Activated naive CD8-positive, alpha-beta T cell treated with anti-CD3 and anti-CD28 coated beads, Interleukin-2, amount 10 ng/mL, durations not matched to agents 7 days and 5 days (primary cell): ENCODE measurements around the gene DOCK3. TPM values are rescaled to one million over a fixed set of nuclear protein-coding genes. Genes with fewer than 3 reads are reported as not detected.
"Not testable (repeated sequence)": the region's sequence is repeated elsewhere in the genome, so short reads cannot be mapped to it uniquely, and the experiment has no call there.

Experiments
- ATAC-seq: fragments of 150-1000 bp; cut with Tn5 transposase; one replicate; pipeline ENCODE4 v1.10.0; 2021; ENCODE audit warnings: low read depth, moderate library complexity
- POLR2A ChIA-PET: fragments of 350-600 bp; sonication (Branson Sonifier 250); formaldehyde crosslinking; loops from one replicate; lab custom pipeline; 2021; ENCODE audit warnings: antibody characterized with exemption; lab: Charles Lee
- DNase-seq: peaks from one replicate; pipeline ENCODE4 v3.0.0; 2021
- H3K27ac Mint-ChIP-seq: one replicate; pipeline ENCODE4 v1.8.0; 2022; ENCODE audit warnings: mild to moderate bottlenecking, mixed read lengths
- H3K27me3 Mint-ChIP-seq: one replicate; pipeline ENCODE4 v1.8.0; 2022; ENCODE audit warnings: mild to moderate bottlenecking, moderate library complexity, mixed read lengths
- H3K36me3 Mint-ChIP-seq: one replicate; pipeline ENCODE4 v1.8.0; 2021; ENCODE audit warnings: mild to moderate bottlenecking, mixed read lengths
- H3K4me1 Mint-ChIP-seq: one replicate; pipeline ENCODE4 v1.8.0; 2021; ENCODE audit warnings: mixed read lengths
- H3K4me3 Mint-ChIP-seq: one replicate; pipeline ENCODE4 v1.8.0; 2022; ENCODE audit warnings: mild to moderate bottlenecking, moderate library complexity, mixed read lengths
- H3K9me3 Mint-ChIP-seq: one replicate; pipeline ENCODE4 v1.8.0; 2021; ENCODE audit warnings: mixed read lengths
- total RNA-seq, 2 experiments: library from RNA; stranded (reverse); gene quantifications; one replicate each; pipeline ENCODE4 v1.2.3, GENCODE V29; 2021

DOCK3 gene
- total RNA-seq, 2 experiments from 2014 or later = 3.3 to 3.4 TPM

- H3K36me3 Mint-ChIP-seq = peaks cover 15% of the 10 kb centered on the region
- no peaks in the 10 kb centered on the region for H3K4me1 Mint-ChIP-seq
- ATAC-seq = no peak
- POLR2A ChIA-PET = no interaction called here
- H3K4me3 Mint-ChIP-seq = no peak overlapping the region
- H3K27me3 Mint-ChIP-seq = no peaks in the 10 kb centered on the region
- no peak overlapping the region for H3K27ac Mint-ChIP-seq
- H3K9me3 Mint-ChIP-seq = peaks cover 26% of the 10 kb centered on the region
- no peak for DNase-seq
Observed at GRCh38 chr3:51106242-51106876, 431.6 kb downstream of the DOCK3 start.

- POLR2A ChIA-PET = no interaction called here
- no peak overlapping the region for H3K27ac Mint-ChIP-seq
- no peaks in the 10 kb centered on the region for H3K27me3 Mint-ChIP-seq
- ATAC-seq = no peak
- H3K36me3 Mint-ChIP-seq = peaks cover 12% of the 10 kb centered on the region
- peaks cover 27% of the 10 kb centered on the region for H3K9me3 Mint-ChIP-seq
- H3K4me3 Mint-ChIP-seq = no peak overlapping the region
- no peak for DNase-seq
- no peaks in the 10 kb centered on the region for H3K4me1 Mint-ChIP-seq
Observed at GRCh38 chr3:51110586-51110985, 435.9 kb downstream of the DOCK3 start.

- ATAC-seq = no peak
- Mint-ChIP-seq H3K4me1 (no peaks in the 10 kb centered on the region), H3K4me3 (no peak overlapping the region), H3K36me3 (peaks cover 1% of the 10 kb centered on the region), H3K27ac (no peak overlapping the region), H3K9me3 (peaks cover 3% of the 10 kb centered on the region), H3K27me3 (peaks cover 1% of the 10 kb centered on the region)
- POLR2A ChIA-PET = no interaction called here
- no peak for DNase-seq
Observed at GRCh38 chr3:51122944-51123343, 448.2 kb downstream of the DOCK3 start.

- Mint-ChIP-seq H3K4me1 (no peaks in the 10 kb centered on the region), H3K4me3 (no peak overlapping the region)
- POLR2A ChIA-PET = no interaction called here
Observed at GRCh38 chr3:51123531-51123930, 448.8 kb downstream of the DOCK3 start.

GRCh38 chr3:51131607-51132006 lies 456.9 kb downstream of the DOCK3 start:
- H3K9me3 Mint-ChIP-seq, H3K4me3 Mint-ChIP-seq, ATAC-seq, POLR2A ChIA-PET, H3K4me1 Mint-ChIP-seq, H3K36me3 Mint-ChIP-seq, H3K27me3 Mint-ChIP-seq, H3K27ac Mint-ChIP-seq, DNase-seq: not testable (repeated sequence)

More at GRCh38 chr3:51123531-51123930, 448.8 kb downstream of the DOCK3 start:
- Mint-ChIP-seq H3K36me3 (peaks cover 1% of the 10 kb centered on the region), H3K27ac (no peak overlapping the region), H3K9me3 (peaks cover 3% of the 10 kb centered on the region), H3K27me3 (peaks cover 1% of the 10 kb centered on the region)
- ATAC-seq = no peak
- no peak for DNase-seq

GRCh38 chr3:51137715-51138114 lies 463.0 kb downstream of the DOCK3 start:
- no peaks in the 10 kb centered on the region for H3K27me3 Mint-ChIP-seq
- POLR2A ChIA-PET = no interaction called here
- peaks cover 2% of the 10 kb centered on the region for H3K4me1 Mint-ChIP-seq
- H3K9me3 Mint-ChIP-seq = peaks cover 2% of the 10 kb centered on the region
- no peak overlapping the region for H3K27ac Mint-ChIP-seq
- ATAC-seq (no peak), DNase-seq (no peak)
- no peak overlapping the region for H3K4me3 Mint-ChIP-seq
- no peaks in the 10 kb centered on the region for H3K36me3 Mint-ChIP-seq

GRCh38 chr3:51139616-51140015 lies 464.9 kb downstream of the DOCK3 start:
- POLR2A ChIA-PET = no interaction called here
- Mint-ChIP-seq H3K27ac (no peak overlapping the region), H3K9me3 (no peaks in the 10 kb centered on the region), H3K27me3 (no peaks in the 10 kb centered on the region), H3K4me3 (no peak overlapping the region), H3K36me3 (no peaks in the 10 kb centered on the region), H3K4me1 (peaks cover 2% of the 10 kb centered on the region)
- DNase-seq (no peak), ATAC-seq (no peak)

GRCh38 chr3:51141573-51141972 lies 466.8 kb downstream of the DOCK3 start:
- Mint-ChIP-seq H3K4me3 (no peak overlapping the region), H3K27ac (no peak overlapping the region), H3K36me3 (no peaks in the 10 kb centered on the region), H3K9me3 (no peaks in the 10 kb centered on the region), H3K4me1 (peaks cover 2% of the 10 kb centered on the region), H3K27me3 (no peaks in the 10 kb centered on the region)
- POLR2A ChIA-PET = no interaction called here
- ATAC-seq = no peak
- DNase-seq = no peak

- peaks cover 2% of the 10 kb centered on the region for H3K4me1 Mint-ChIP-seq
- ATAC-seq (no peak), DNase-seq (no peak)
Observed at GRCh38 chr3:51145811-51146585, 471.3 kb downstream of the DOCK3 start.

GRCh38 chr3:51146781-51147180 lies 472.1 kb downstream of the DOCK3 start:
- no peak for DNase-seq
- Mint-ChIP-seq H3K27ac (no peak overlapping the region), H3K4me3 (no peak overlapping the region), H3K9me3 (peaks cover 1% of the 10 kb centered on the region), H3K36me3 (peaks cover 2% of the 10 kb centered on the region), H3K27me3 (no peaks in the 10 kb centered on the region), H3K4me1 (peaks cover 2% of the 10 kb centered on the region)
- POLR2A ChIA-PET = no interaction called here
- no peak for ATAC-seq

More at GRCh38 chr3:51145811-51146585, 471.3 kb downstream of the DOCK3 start:
- no peaks in the 10 kb centered on the region for H3K27me3 Mint-ChIP-seq
- H3K27ac Mint-ChIP-seq = no peak overlapping the region
- H3K36me3 Mint-ChIP-seq = peaks cover 2% of the 10 kb centered on the region
- POLR2A ChIA-PET = no interaction called here
- peaks cover 1% of the 10 kb centered on the region for H3K9me3 Mint-ChIP-seq
- H3K4me3 Mint-ChIP-seq = no peak overlapping the region

- Mint-ChIP-seq H3K27ac (no peak overlapping the region), H3K27me3 (no peaks in the 10 kb centered on the region), H3K9me3 (no peaks in the 10 kb centered on the region), H3K4me1 (no peaks in the 10 kb centered on the region), H3K4me3 (no peak overlapping the region), H3K36me3 (no peaks in the 10 kb centered on the region)
- POLR2A ChIA-PET = no interaction called here
- ATAC-seq (no peak), DNase-seq (no peak)
Observed at GRCh38 chr3:51156147-51156546, 481.4 kb downstream of the DOCK3 start.

- Mint-ChIP-seq H3K9me3 (no peaks in the 10 kb centered on the region), H3K27me3 (no peaks in the 10 kb centered on the region), H3K4me1 (no peaks in the 10 kb centered on the region), H3K4me3 (no peak overlapping the region), H3K27ac (no peak overlapping the region), H3K36me3 (no peaks in the 10 kb centered on the region)
- POLR2A ChIA-PET = no interaction called here
- ATAC-seq (no peak), DNase-seq (no peak)
Observed at GRCh38 chr3:51163051-51163450, 488.3 kb downstream of the DOCK3 start.

GRCh38 chr3:51173518-51174271 lies 499.0 kb downstream of the DOCK3 start:
- POLR2A ChIA-PET = no interaction called here

More at GRCh38 chr3:51173518-51174271, 499.0 kb downstream of the DOCK3 start:
- peaks cover 17% of the 10 kb centered on the region for H3K9me3 Mint-ChIP-seq
- ATAC-seq (no peak), DNase-seq (no peak)
- no peaks in the 10 kb centered on the region for H3K4me1 Mint-ChIP-seq
- peaks cover 17% of the 10 kb centered on the region for H3K36me3 Mint-ChIP-seq
- H3K27me3 Mint-ChIP-seq = no peaks in the 10 kb centered on the region
- H3K4me3 Mint-ChIP-seq = no peak overlapping the region
- no peak overlapping the region for H3K27ac Mint-ChIP-seq
